Measurements from ENCODE around the gene MCTP1. TPM values are rescaled to one million over a fixed set of nuclear protein-coding genes. Genes with fewer than 3 reads are reported as not detected.

Gene MCTP1
- total and polyA plus RNA-seq, 10 of the 15 experiments (the other 5 are each of a cell fraction or from before 2014, with no cell fraction given) = 12.6 to 45.9 (median 18.8) TPM

DNA sequence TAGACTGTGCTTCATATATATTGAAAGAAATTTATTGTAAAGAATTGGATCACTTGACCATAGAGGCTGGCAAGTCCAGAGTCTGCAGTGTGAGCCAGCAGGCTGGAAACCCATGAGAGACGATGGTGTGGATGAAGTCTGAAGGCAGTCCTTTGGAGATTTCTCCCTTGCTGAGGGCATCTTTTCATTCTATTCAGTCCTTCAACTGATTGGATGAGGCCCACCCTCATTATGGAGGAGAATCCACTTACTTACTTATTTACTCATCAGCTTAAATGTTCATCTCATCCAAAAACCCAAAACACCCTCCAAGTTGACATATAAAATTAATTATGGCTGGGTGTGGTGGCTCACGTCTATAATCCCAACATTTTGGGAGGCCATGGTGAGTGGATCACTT is 62.1 kb downstream of the MCTP1 start:
- DNase-seq (ENCODE audit: low read depth, low spot score) (no peak), FAIRE-seq (no peak), ATAC-seq (no peak)
- H3K4me2 ChIP-seq (ENCODE audit: control insufficient read depth, insufficient read depth) = no peak overlapping the region
- TF ChIP-seq ASH2L (IDR thresholded peaks at IDR 0.05; ENCODE audit: borderline replicate concordance, low read depth) (no peak), NBN (IDR thresholded peaks at IDR 0.05) (no peak), SREBF2 (IDR thresholded peaks at IDR 0.05; ENCODE audit: low read length) (no peak), NFXL1 (IDR thresholded peaks at IDR 0.05; ENCODE audit: borderline replicate concordance) (no peak), SMARCA5 (IDR thresholded peaks at IDR 0.05) (no peak), ZNF217 (IDR thresholded peaks at IDR 0.05) (no peak), NR2F1 (conservative IDR thresholded peaks at IDR 0.05) (no peak), SMC3 (IDR thresholded peaks at IDR 0.05; ENCODE audit: borderline replicate concordance, low read length) (no peak), EP300 (IDR thresholded peaks at IDR 0.05; ENCODE audit: borderline replicate concordance in 1 of 2, control insufficient read depth in 1 of 2, low read depth in 2 of 2, low read length in 2 of 2) (no peak)
- TF ChIP-seq, protein P1, sequence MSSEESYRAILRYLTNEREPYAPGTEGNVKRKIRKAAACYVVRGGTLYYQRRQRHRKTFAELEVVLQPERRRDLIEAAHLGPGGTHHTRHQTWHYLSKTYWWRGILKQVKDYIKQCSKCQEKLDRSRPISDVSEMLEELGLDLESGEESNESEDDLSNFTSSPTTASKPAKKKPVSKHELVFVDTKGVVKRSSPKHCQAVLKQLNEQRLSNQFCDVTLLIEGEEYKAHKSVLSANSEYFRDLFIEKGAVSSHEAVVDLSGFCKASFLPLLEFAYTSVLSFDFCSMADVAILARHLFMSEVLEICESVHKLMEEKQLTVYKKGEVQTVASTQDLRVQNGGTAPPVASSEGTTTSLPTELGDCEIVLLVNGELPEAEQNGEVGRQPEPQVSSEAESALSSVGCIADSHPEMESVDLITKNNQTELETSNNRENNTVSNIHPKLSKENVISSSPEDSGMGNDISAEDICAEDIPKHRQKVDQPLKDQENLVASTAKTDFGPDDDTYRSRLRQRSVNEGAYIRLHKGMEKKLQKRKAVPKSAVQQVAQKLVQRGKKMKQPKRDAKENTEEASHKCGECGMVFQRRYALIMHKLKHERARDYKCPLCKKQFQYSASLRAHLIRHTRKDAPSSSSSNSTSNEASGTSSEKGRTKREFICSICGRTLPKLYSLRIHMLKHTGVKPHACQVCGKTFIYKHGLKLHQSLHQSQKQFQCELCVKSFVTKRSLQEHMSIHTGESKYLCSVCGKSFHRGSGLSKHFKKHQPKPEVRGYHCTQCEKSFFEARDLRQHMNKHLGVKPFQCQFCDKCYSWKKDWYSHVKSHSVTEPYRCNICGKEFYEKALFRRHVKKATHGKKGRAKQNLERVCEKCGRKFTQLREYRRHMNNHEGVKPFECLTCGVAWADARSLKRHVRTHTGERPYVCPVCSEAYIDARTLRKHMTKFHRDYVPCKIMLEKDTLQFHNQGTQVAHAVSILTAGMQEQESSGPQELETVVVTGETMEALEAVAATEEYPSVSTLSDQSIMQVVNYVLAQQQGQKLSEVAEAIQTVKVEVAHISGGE (CRISPR knock-in tag; IDR thresholded peaks at IDR 0.05) = no peak
- TF ChIP-seq, protein P2, sequence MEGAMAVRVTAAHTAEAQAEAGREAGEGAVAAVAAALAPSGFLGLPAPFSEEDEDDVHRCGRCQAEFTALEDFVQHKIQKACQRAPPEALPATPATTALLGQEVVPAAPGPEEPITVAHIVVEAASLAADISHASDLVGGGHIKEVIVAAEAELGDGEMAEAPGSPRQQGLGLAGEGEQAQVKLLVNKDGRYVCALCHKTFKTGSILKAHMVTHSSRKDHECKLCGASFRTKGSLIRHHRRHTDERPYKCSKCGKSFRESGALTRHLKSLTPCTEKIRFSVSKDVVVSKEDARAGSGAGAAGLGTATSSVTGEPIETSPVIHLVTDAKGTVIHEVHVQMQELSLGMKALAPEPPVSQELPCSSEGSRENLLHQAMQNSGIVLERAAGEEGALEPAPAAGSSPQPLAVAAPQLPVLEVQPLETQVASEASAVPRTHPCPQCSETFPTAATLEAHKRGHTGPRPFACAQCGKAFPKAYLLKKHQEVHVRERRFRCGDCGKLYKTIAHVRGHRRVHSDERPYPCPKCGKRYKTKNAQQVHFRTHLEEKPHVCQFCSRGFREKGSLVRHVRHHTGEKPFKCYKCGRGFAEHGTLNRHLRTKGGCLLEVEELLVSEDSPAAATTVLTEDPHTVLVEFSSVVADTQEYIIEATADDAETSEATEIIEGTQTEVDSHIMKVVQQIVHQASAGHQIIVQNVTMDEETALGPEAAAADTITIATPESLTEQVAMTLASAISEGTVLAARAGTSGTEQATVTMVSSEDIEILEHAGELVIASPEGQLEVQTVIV (IDR thresholded peaks at IDR 0.05; ENCODE audit: borderline replicate concordance, partially characterized antibody) = no peak
- TF ChIP-seq, protein P3, sequence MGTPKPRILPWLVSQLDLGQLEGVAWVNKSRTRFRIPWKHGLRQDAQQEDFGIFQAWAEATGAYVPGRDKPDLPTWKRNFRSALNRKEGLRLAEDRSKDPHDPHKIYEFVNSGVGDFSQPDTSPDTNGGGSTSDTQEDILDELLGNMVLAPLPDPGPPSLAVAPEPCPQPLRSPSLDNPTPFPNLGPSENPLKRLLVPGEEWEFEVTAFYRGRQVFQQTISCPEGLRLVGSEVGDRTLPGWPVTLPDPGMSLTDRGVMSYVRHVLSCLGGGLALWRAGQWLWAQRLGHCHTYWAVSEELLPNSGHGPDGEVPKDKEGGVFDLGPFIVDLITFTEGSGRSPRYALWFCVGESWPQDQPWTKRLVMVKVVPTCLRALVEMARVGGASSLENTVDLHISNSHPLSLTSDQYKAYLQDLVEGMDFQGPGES (IDR thresholded peaks at IDR 0.05) = no peak
- H4K20me1 ChIP-seq (ENCODE audit: control insufficient read depth, insufficient read depth) = no peaks in the 10 kb centered on the region
- no peaks in the 10 kb centered on the region for H3K27me3 ChIP-seq (replicated peaks in 1 of 2; ENCODE audit: control insufficient read depth in 2 of 2, insufficient read depth in 2 of 2, low read length in 1 of 2)
- no TSS peak for BruUV-seq (replicated peaks)
- no peaks in the 10 kb centered on the region for H3K36me3 ChIP-seq (ENCODE audit: control insufficient read depth in 2 of 2, insufficient read depth in 2 of 2, low read length in 1 of 2)
- RAD21 ChIA-PET (ENCODE audit: unreplicated experiment) = no interaction called here
- no peaks in the 10 kb centered on the region; the same call in 2 of the 3 replicates for H3K9me3 ChIP-seq (replicated peaks; ENCODE audit: control insufficient read depth, insufficient read depth, low read length)
- no peak overlapping the region for H2AFZ ChIP-seq (ENCODE audit: control insufficient read depth, low read depth, low read length)
- SMC1A ChIA-PET (ENCODE audit: uncharacterized antibody, unreplicated experiment) = no interaction called here
- H3K9ac ChIP-seq (ENCODE audit: control insufficient read depth, insufficient read depth, low read length) = no peak overlapping the region
- no peaks in the 10 kb centered on the region for H3K4me1 ChIP-seq (ENCODE audit: control insufficient read depth, insufficient read depth, low read length)
- 46% methylated on average over 2 of the region's 2 CpGs for WGBS (ENCODE audit: insufficient coverage, insufficient replicate concordance, low lambda C conversion rate, missing lambda C conversion rate)
- H3K4me3 ChIP-seq = no peak overlapping the region
- in situ Hi-C loops (cut with MboI) = no loop called here
- no peak overlapping the region for H3K27ac ChIP-seq (ENCODE audit: control insufficient read depth, insufficient read depth)
- POLR2A ChIA-PET = no interaction called here
- intact Hi-C loops (cut with micrococcal nuclease; ENCODE audit: unreplicated experiment) = no loop called here
- CTCF ChIA-PET = no interaction called here
- no peaks in the 10 kb centered on the region for H3K79me2 ChIP-seq (ENCODE audit: control insufficient read depth, insufficient read depth, low read length)

Data from GM12878 (cell line).